GM13976 (cell line): ENCODE measurements around the gene SUN3.

ENCODE experiments used
- DNase-seq: peaks from one replicate; pipeline ENCODE4 v3.0.0; 2012; ENCODE audit warnings: low spot score
- in situ Hi-C: fragments of 300-500 bp; cut with MboI; formaldehyde crosslinking; loops from one replicate; pipeline ENCODE4 v1.12.0; 2022; ENCODE audit warnings: low sequenced_read_pairs, mixed read lengths, inconsistent platforms; ENCODE audit not compliant: unreplicated experiment
- TF ChIP-seq, protein P1 (sequence below): IDR thresholded peaks from 2 replicates; pipeline ENCODE4 v1.5.1; 2012; ENCODE audit warnings: borderline replicate concordance, mild to moderate bottlenecking; ENCODE audit not compliant: insufficient read depth; ENCODE audit errors: extremely low read depth, missing control alignments, control extremely low read depth

SUN3 gene

DNA sequence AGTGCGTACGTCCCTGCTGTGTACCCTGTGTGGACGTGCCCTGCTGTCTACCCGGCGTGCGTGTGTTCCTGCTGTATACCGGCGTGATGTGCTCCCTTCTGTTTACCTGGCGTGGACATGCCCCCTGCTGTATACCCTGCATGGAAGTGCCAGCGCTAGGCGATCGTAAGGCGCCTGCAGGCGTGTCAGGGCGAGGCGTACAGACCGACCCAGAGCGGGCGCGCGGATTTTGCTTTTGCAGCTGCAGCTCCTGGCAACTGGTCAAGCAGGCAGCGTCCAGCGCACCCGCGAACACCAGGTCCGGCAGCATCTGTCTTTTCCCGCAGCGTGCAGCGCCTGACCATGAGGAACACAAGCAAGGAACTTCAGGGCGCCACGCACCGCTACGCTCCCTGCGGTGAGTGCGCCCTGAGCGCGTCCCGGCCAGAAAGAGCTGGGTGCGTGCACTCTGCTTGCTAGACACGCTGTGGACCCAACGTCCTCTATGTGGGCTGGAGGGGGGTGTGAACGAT, 7.1 kb upstream of the SUN3 start:
- TF ChIP-seq, protein P1, sequence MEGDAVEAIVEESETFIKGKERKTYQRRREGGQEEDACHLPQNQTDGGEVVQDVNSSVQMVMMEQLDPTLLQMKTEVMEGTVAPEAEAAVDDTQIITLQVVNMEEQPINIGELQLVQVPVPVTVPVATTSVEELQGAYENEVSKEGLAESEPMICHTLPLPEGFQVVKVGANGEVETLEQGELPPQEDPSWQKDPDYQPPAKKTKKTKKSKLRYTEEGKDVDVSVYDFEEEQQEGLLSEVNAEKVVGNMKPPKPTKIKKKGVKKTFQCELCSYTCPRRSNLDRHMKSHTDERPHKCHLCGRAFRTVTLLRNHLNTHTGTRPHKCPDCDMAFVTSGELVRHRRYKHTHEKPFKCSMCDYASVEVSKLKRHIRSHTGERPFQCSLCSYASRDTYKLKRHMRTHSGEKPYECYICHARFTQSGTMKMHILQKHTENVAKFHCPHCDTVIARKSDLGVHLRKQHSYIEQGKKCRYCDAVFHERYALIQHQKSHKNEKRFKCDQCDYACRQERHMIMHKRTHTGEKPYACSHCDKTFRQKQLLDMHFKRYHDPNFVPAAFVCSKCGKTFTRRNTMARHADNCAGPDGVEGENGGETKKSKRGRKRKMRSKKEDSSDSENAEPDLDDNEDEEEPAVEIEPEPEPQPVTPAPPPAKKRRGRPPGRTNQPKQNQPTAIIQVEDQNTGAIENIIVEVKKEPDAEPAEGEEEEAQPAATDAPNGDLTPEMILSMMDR, result no peak
- DNase-seq, result no peak
- in situ Hi-C loops, result no loop called here

DNA sequence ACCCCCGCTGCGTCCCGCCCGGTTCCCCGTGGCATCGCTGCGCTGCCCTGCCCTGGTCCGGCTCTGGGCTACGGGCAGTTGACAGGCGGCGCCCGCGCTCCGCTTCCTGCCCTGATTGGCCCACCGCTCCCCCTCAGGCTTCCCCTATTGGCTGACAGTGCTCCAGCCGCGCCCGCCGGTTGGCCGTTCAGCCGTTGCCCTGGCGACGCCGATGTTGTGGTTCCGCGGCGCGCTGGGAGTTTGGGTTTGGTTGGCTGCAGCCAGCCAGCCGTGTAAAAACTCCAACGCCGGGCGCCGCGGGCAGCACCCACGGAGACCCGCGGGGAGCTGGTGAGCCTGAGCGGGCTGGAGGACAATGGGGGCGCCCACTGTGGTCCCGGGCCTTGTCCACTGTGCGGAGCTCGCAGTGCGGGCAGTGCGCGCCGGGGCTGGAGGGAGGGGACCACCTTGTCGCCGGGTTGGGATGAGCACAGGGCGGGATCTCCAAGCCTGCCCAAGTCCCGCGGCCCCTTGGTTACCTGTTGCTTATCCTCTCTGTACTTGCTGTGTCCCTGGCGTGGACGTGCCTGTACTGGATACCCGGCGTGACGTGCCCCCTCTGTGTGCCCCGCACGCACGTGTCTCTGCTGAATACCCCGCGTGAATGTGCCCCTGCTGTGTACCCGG, 6.5 kb upstream of the SUN3 start, which contains the start of gene C7orf57:
Gene C7orf57 (plus strand): TSS at position 243 of the 666 bp plus-strand sequence. CDS start 766 bp downstream, outside the sequence.
- in situ Hi-C loops, result no loop called here
- peak; percentile 89 for DNase-seq
- TF ChIP-seq, protein P1, result peak; percentile 13

DNA sequence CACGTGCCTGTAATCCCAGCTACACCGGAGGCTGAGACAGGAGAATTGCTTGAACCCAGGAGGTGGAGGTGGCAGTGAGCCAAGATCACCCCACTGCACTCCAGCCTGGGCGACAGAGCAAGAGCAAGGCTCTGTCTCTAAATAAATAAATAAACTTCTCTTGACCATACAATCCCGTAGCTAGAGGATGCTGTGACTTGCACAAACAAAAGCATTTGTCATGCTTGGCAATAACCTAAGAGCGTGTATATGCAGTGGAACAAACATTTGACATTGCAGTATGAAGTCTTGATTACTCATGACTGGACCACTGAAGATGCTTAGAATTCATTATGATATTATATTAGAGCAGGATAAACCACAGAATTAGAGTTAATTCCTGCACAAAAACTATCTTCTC, 5.0 kb upstream of the SUN3 start:
- in situ Hi-C loops, result no loop called here
- DNase-seq, result no peak

DNA sequence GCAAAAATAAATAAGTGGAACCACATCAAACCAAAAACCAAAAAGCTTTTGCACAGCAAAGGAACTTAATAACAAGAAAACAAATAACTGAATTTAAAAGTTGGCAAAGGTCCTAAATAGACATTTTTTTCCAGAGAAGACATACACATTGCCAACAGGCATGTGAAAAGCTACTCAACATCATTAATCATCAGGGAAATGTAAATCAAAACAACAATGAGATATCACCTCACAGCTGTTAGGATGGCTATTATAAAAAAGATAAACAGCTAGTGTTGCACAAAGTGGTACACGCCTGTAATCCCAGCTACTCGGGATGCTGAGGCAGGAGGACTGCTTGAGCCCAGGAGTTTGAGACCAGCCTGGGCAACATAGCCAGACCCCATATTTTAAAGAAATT, 2.2 kb upstream of the SUN3 start:
- in situ Hi-C loops, result no loop called here
- TF ChIP-seq, protein P1, result no peak
- DNase-seq, result no peak

More for the DNA sequence above, 5.0 kb upstream of the SUN3 start:
- TF ChIP-seq, protein P1, result no peak

DNA sequence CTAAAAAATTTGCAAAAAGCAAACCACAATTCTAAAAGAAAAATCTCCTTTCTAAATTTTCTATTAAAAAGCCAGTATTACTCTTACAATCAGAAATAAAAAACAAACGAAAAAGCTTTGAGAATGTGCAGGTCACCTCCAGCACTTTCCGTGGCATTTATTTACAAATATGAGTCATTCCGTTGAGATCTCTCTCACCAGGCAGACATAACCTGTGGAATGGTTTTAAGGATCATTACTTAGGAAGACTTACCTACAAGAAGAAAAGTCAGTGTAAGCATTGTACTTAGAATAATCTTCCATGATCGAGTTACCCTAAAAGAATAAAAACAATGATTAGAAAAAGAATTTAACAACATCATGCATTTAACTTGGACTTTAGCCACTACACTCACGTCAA, 3.3 kb downstream of the SUN3 start:
- in situ Hi-C loops, result no loop called here
- TF ChIP-seq, protein P1, result no peak
- DNase-seq, result no peak

DNA sequence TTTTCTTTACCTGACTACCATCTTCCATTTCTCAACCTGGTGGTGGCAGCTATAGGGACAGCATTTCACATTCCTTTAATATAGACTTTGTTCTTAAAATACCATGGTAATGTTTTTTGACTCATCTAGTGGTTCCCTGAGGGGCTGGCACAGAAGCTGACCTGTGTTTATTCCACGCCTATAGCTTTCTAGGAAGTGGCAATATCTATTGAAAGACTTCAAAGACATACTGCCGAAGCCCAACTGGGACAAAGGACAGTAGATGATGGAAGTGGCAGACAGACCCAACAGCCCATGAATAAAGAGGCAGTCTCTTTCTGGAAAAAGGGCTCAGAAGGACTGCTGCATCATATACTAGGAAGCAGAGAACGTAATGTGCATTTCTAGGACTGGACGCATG, 11.2 kb downstream of the SUN3 start:
- no peak for DNase-seq
- TF ChIP-seq, protein P1, result no peak
- in situ Hi-C loops, result no loop called here
